HG03558 (cell line): ENCODE data around the gene PDZD2.
"Not testable (repeated sequence)": the region's sequence is repeated elsewhere in the genome, so short reads cannot be mapped to it uniquely, and the experiment has no call there.

ENCODE experiments used
- ATAC-seq: cut with Tn5 transposase; IDR thresholded peaks from one replicate; pipeline ENCODE4 v1.9.1; 2021; ENCODE audit warnings: moderate number of reproducible peaks; ENCODE audit not compliant: unreplicated experiment; ENCODE audit errors: extremely low read depth

The PDZD2 gene

GRCh38 chr5:32080565-32080964 is 441.6 kb downstream of the PDZD2 start:
- ATAC-seq: not testable (repeated sequence)

DNA sequence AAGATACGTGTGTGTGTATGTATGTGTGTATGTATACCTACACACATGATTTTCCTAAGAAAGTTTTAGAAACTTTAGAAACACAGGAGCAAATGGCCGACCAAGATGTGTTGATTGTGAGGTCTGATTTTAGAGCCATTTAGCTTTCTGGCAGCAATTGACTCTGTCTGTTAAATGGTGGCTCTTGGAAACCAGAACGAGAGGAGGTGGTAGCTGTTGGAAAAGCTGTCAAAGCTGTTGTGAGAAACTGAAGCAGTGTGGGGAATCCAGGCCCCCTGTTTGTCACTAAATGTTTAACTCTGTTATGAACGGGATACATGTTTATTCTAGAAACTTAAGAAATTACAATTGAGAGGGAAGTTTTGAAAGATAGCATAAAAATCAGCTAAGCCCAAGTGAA is 443.8 kb downstream of the PDZD2 start:
- no peak for ATAC-seq

- ATAC-seq: no peak
Measured at GRCh38 chr5:32083981-32084430, 445.1 kb downstream of the PDZD2 start.

GRCh38 chr5:32087086-32088082 is 448.5 kb downstream of the PDZD2 start:
- ATAC-seq: no peak

GRCh38 chr5:32088214-32088613 is 449.3 kb downstream of the PDZD2 start:
- no peak for ATAC-seq

GRCh38 chr5:32089146-32090000 is 450.4 kb downstream of the PDZD2 start:
- ATAC-seq: no peak

- no peak for ATAC-seq
Measured at GRCh38 chr5:32090026-32090754, 451.3 kb downstream of the PDZD2 start.

DNA sequence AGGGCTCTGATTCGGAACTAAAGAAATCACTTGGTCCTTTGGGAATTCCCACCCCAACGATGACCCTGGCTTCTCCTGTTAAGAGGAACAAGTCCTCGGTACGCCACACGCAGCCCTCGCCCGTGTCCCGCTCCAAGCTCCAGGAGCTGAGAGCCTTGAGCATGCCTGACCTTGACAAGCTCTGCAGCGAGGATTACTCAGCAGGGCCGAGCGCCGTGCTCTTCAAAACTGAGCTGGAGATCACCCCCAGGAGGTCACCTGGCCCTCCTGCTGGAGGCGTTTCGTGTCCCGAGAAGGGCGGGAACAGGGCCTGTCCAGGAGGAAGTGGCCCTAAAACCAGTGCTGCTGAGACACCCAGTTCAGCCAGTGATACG is 451.8 kb downstream of the PDZD2 start:
- ATAC-seq: no peak

DNA sequence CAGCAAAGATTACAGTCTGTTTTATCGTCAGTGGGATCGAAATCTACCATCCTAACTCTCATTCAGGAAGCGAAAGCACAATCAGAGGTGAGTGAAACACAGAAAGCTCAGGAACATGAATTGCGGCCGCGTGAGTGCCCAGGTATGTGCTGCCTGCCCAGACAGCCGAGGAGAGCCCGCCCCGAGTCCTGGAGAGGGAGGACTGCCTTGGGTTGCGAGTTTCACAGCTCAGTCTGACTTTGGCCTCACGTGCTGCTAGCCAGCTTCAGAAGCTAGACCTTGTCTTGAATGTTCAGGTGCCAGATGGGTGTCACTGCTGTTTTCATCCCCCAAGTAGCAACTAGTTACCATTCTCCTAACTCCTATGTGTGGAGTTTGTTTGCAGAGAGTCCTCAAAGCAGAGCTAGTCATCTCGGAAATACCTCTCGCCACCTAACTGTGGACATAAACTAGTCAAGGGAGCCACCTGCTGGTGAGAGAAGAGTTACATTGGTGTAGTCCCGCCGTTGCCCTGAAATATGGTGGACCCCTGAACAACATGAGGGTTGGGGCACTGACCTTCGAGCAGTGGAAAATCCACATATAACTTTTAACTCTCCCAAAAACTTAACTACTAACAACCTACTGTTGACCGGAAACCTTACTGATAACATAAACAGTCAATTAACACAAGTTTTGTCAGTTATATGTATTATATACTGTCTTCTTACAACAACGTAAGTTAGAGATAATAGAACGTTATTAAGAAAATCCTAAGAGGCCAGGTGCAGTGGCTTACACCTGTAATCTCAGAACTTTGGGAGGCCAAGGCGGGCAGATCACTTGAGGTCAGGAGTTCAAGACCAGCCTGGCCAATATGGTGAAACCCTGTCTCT is 454.2 kb downstream of the PDZD2 start:
- ATAC-seq: peak; percentile 88

- ATAC-seq: no peak
Measured at GRCh38 chr5:32094691-32095090, 455.8 kb downstream of the PDZD2 start.

DNA sequence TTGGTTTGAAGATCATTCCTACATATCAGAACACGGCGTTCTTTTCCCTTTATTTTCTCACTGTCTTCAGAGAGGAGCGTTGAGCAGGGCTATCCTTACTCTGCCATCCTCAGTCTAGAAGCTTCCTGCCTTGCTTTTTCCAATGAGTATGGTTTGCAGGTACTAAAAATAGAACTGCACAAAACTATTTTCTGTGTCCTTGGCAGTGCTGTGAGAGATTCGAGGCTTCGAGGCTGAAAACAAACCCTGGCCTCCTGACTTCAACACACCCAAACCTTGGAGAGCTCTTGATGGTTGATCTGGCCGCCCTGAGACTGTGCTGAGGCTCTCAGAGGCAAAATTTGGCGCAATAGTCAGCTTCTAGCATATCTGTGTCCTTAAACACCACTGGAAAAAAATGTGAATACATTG is 456.3 kb downstream of the PDZD2 start:
- no peak for ATAC-seq

DNA sequence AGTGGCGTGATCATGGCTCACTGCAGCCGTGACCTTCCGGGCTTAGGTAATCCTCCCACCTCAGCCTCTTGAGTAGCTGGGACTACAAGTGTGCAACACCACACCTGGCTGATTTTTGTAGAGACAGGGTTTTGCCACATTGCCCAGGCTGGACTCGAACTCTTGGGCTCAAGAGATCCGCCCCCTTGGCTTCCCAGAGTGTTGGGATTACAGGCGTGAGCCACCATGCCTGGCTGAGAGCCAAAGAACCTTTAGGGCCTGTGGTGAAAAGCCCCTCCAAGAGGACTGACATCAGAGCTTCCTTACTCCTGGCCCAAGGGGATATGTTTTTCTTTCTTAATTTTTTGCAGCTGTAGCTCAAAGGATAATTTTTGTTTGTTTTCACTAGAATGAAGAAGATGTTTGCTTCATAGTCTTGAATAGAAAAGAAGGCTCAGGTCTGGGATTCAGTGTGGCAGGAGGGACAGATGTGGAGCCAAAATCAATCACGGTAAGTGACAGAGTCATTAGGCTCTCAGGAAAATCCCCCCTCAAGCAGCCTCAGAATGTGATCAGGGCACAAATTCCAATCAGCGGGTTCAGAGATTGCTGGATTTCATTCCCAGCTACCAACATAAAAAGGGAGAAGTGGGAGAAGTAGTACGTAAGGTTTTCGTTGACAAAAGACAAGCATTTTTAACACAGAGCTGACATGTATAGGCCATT is 458.1 kb downstream of the PDZD2 start:
- ATAC-seq: no peak

GRCh38 chr5:32098291-32098690 is 459.4 kb downstream of the PDZD2 start:
- no peak for ATAC-seq

DNA sequence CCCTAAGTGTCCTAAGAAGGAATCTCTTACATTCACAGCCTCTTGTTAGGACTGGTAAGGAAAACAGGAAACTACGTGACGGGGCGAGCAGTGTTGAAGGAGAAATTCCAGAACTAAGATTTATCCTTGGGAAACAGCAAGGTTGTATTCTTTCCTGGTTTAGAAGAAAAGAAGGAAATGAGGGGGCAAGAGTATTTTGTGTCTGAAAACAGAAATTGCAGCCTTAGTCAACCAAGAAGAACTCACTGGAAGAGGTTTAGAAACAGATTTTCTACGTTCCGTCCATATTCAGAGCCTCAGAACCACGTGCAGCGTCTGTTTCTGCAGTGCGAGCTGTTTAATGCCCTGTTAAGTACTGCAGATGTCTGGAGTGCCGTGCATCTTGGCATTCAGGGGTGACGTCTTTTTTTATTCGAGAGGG is 460.0 kb downstream of the PDZD2 start:
- no peak for ATAC-seq

DNA sequence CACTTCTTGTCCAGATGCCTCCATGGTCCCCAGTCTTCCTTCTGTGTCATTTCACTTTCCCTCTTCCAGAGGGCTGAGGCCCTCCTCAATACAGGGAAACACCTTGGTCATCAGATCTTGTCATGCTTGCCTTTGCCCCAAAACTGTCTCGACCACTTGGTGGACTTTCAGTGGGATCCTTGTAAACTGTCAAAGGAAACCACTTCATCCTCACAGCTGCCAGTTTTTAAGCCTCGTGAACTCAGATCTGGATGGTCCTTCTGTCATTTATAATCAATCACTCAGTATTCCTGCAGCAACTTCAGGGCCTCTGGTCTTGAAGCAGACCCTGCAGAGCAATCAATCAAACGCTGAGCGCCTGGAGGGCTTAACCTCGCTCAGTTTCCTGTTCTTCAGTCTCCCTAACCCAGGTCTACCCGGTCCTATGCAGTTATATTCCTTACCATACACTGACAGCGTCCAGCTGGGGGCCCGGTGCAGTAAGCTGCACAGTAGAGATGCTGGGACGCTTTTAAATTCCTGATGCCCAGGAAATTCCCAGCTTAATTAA is 460.6 kb downstream of the PDZD2 start:
- no peak for ATAC-seq

DNA sequence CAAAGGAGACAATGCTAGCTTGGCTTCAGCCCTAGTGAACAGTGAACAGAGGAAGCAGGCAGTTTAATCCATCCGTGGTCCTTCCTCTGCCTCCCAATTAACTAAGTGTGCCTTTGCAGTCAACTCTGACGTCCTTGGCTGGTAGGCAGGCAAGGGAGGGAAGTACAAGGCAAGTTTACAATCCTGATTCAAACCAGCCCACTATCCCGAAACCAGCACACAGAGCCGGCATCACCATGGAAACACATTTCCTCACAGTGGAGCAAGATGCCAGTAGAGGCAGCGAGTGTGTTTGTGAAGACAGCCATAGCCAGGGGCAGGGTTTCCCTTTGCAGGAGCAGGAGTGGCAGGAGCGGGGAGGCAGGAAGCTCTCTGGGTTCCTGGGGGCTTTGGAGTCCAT is 461.3 kb downstream of the PDZD2 start:
- ATAC-seq: no peak

DNA sequence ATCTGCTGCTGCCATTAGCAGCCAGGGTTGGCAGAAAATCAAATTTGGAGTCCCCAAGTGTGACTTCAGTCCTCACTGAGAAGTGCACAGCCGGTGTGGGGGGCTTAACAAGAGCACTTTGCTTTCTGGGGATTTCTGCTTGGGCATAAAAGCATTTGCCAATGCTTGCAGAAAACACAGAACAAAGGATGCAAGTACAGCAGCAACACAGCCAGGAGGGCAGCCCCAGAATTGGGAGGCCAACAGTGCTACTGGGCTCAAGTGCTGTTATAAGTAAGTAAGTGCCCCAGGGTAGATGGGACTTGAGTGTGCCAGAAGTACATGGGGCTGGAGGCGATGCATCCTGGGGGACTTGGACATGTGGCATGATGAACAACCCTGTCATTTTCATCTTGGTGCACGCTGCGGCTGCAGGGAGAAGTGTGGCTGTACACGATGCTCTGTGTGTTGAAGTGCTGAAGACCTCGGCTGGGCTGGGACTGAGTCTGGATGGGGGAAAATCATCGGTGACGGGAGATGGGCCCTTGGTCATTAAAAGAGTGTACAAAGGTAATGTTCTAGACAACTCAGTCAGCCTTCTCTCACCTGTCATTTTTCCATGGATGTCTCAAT is 461.9 kb downstream of the PDZD2 start:
- ATAC-seq: no peak
